ENCODE measurements around the gene KIRREL2. TPM values are rescaled to one million over a fixed set of nuclear protein-coding genes. Genes with fewer than 3 reads are reported as not detected.
"Not testable (repeated sequence)": the region's sequence is repeated elsewhere in the genome, so short reads cannot be mapped to it uniquely, and the experiment has no call there.

The KIRREL2 gene
- total RNA-seq, 3 donors from 2014 or later = 0.24 to 0.92 (median 0.86) TPM

DNA sequence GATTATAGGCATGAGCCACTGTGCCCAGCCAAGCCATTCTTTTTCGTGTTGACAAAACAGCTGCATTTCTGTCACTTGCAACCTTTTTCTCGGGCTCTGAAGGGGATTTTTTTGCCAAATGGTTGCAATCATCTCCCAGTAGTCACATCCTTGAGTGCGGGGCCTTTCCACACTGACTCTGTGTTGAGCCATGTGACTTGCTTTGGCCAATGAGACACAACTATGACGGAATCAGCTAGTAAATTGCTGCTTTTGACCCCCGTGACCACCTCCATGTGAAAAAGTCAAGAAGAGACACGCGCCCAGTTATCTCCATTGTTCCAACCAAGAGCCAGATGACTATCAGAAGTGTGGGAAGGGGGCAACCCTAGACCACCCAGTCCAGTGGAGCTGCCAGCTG, 22.7 kb upstream of the KIRREL2 start:
- Mint-ChIP-seq H3K36me3 (ENCODE audit: insufficient read depth) (no peaks in the 10 kb centered on the region), H3K4me3 (no peak overlapping the region), H3K27me3 (ENCODE audit: low read depth) (peaks cover 33% of the 10 kb centered on the region), H3K9me3 (peaks cover 2% of the 10 kb centered on the region), H3K4me1 (ENCODE audit: low read depth) (no peaks in the 10 kb centered on the region)
- ATAC-seq = no peak
- DNase-seq = no peak

DNA sequence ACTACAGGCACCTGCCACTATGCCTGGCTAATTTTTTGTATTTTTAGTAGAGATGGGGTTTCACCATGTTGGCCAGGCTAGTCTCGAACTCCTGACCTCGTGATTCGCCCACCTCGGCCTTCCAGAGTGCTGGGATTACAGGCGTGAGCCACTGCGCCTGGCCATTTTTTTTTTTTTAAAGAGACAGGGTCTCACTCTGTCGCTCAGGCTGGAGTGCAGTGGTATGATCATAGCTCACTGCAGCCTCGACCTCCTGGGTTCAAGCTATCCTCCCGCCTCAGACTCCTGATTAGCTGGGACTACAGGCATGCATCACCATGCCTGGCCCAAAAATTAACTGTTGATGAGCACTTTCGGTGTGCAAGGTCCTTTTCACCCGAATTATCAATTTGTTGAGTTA, 20.6 kb upstream of the KIRREL2 start:
- not testable (repeated sequence) for H3K9me3 Mint-ChIP-seq
- peaks cover 25% of the 10 kb centered on the region for H3K27me3 Mint-ChIP-seq (ENCODE audit: low read depth)

GRCh38 chr19:35841961-35842595, 14.6 kb upstream of the KIRREL2 start:
- Mint-ChIP-seq H3K27me3 (ENCODE audit: low read depth) (peaks cover 52% of the 10 kb centered on the region), H3K4me1 (ENCODE audit: low read depth) (peaks cover 18% of the 10 kb centered on the region), H3K9me3 (peaks cover 4% of the 10 kb centered on the region), H3K4me3 (no peak overlapping the region), H3K36me3 (ENCODE audit: insufficient read depth) (no peaks in the 10 kb centered on the region)
- no peak for DNase-seq
- ATAC-seq = no peak

More for the DNA sequence above, 20.6 kb upstream of the KIRREL2 start:
- H3K4me3 Mint-ChIP-seq; H3K4me1 Mint-ChIP-seq (ENCODE audit: low read depth); ATAC-seq; H3K36me3 Mint-ChIP-seq (ENCODE audit: insufficient read depth); DNase-seq: not testable (repeated sequence)

- ATAC-seq (no peak), DNase-seq (no peak)
- H3K4me3 Mint-ChIP-seq = no peak overlapping the region
- peaks cover 49% of the 10 kb centered on the region for H3K27me3 Mint-ChIP-seq (ENCODE audit: low read depth)
- H3K9me3 Mint-ChIP-seq = peaks cover 4% of the 10 kb centered on the region
- no peaks in the 10 kb centered on the region for H3K36me3 Mint-ChIP-seq (ENCODE audit: insufficient read depth)
- peaks cover 18% of the 10 kb centered on the region for H3K4me1 Mint-ChIP-seq (ENCODE audit: low read depth)
Observed at GRCh38 chr19:35842666-35843272, 13.9 kb upstream of the KIRREL2 start.

- Mint-ChIP-seq H3K27me3 (ENCODE audit: low read depth) (peaks cover 58% of the 10 kb centered on the region), H3K4me3 (no peak overlapping the region), H3K9me3 (peaks cover 3% of the 10 kb centered on the region), H3K4me1 (ENCODE audit: low read depth) (peaks cover 18% of the 10 kb centered on the region), H3K36me3 (ENCODE audit: insufficient read depth) (no peaks in the 10 kb centered on the region)
- peak in 1 of 2 donors; percentile 6 for ATAC-seq
- DNase-seq = no peak
Observed at GRCh38 chr19:35843676-35844481, 12.8 kb upstream of the KIRREL2 start.

DNA sequence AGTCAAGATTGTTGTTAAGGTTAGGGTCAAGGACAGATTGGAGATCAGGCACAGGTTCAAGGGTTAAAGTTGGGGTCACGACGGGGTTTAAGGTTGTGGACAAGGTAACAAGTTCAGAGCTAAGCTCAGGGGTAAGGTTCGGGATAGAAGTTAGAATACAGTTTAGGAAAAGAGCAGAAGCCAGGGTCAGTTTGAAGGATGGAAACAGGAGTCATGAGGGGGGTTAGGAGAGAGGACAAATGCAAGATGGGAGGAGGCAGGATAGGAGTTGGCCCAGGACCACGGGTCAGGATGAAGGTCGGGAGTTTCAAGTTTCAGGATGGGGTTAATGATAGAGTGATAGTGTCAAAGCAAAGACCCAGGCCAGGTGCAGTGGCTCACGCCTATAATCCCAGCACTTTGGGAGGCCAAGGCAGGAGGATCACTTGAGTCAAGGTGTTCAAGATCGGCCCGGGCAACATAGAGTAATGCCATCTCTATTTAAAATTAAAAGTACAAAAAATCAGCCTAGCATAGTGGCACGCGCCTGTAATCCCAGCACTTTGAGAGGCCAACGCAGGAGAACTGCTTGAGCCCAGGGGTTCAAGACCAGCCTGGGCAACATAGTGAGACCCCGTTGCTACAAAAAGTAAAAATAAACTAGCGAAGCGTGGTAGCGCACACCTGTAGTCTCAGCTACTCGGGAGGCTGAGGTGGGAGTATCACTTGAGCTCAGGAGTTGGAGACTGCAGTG, 12.1 kb upstream of the KIRREL2 start:
- ATAC-seq (no peak), DNase-seq (no peak)
- Mint-ChIP-seq H3K27me3 (ENCODE audit: low read depth) (peaks cover 61% of the 10 kb centered on the region), H3K9me3 (no peaks in the 10 kb centered on the region), H3K36me3 (ENCODE audit: insufficient read depth) (no peaks in the 10 kb centered on the region), H3K4me1 (ENCODE audit: low read depth) (peaks cover 18% of the 10 kb centered on the region), H3K4me3 (peak overlapping the region; percentile 46)

DNA sequence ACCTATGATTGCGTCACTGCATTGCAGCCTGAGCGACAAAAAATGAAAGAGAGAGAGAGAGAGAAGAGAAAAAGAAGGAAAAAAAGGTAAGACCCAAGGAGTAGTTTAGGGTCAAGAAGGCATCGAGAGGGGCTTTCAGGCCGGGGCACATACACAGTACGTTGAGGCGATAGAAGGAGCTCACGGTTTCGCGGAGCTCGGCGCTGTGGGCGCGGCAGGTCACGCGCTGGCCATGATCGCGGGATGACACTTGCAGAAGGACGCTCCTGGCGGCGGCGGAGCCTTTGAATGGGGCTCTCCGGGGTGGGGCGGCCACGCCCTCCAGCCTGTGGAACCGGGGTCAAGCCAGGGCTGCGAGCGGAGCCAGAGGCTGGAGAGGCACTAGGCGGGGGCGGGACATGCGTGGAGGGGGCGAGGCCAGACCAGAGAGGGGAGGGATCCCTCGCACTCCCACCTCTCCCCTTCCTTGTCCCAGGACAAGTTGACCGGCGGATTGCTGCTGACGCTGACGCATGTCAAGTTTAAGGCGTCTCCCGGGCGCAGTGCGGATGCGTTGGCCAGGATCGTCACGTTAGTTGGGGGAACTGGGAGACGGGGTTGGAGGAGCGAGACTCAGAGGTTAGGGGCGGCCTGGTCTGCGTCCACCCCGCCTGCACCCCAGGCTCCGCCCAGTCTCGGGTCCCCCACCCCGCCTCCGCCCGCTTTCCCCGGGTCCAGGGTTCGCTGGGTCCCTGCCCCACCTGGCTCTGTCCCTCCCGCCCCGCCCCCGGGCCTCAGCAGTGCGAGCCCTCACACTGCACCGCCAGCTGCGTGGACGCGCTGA, 11.3 kb upstream of the KIRREL2 start:
- H3K4me1 Mint-ChIP-seq (ENCODE audit: low read depth) = peaks cover 18% of the 10 kb centered on the region
- ATAC-seq = peak; percentile 39 to 48
- peak overlapping the region; percentile 46 for H3K4me3 Mint-ChIP-seq
- peaks cover 61% of the 10 kb centered on the region for H3K27me3 Mint-ChIP-seq (ENCODE audit: low read depth)
- no peaks in the 10 kb centered on the region for H3K9me3 Mint-ChIP-seq
- no peak for DNase-seq
- H3K36me3 Mint-ChIP-seq (ENCODE audit: insufficient read depth) = no peaks in the 10 kb centered on the region

DNA sequence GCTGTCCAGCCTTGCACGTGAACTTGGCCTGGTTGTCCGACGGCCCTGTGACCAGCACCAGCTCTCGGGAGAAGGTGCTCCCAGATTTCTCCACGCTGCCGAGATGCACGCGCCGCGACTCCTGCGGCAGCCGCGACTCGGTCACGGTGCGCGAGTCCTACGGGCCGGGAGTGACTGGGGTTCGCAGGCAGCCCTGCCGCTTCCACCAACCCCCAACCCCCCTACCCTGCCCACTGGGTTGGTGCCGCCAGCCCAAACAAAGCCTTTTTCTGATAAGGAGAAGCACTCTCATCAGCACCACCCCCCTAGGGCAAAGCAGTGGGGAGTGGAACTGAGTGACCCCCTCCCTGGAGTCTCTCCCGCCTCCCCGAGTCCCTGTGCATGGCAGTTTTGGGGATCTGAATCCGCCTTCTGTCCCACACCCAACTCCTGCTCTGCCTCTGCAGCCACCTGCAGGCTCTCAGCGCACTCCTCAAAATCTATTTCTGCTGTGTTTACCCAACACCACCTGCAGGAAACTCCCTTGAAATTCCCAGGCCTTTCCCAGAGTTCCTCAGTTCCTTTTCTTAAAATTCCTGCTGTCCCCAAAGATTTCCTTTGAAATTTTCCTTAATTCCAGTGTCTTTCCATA, 10.6 kb upstream of the KIRREL2 start:
- no peaks in the 10 kb centered on the region for H3K36me3 Mint-ChIP-seq (ENCODE audit: insufficient read depth)
- peaks cover 18% of the 10 kb centered on the region for H3K4me1 Mint-ChIP-seq (ENCODE audit: low read depth)
- ATAC-seq = peak; percentile 32 to 51
- peaks cover 68% of the 10 kb centered on the region for H3K27me3 Mint-ChIP-seq (ENCODE audit: low read depth)
- peak overlapping the region; percentile 0 for H3K4me3 Mint-ChIP-seq
- no peak for DNase-seq
- no peaks in the 10 kb centered on the region for H3K9me3 Mint-ChIP-seq

- H3K4me3 Mint-ChIP-seq = no peak overlapping the region
- no peak for DNase-seq
- H3K9me3 Mint-ChIP-seq = no peaks in the 10 kb centered on the region
- H3K4me1 Mint-ChIP-seq (ENCODE audit: low read depth) = peaks cover 19% of the 10 kb centered on the region
- peaks cover 69% of the 10 kb centered on the region for H3K27me3 Mint-ChIP-seq (ENCODE audit: low read depth)
- no peaks in the 10 kb centered on the region for H3K36me3 Mint-ChIP-seq (ENCODE audit: insufficient read depth)
- ATAC-seq = no peak
Observed at GRCh38 chr19:35847911-35848310, 8.8 kb upstream of the KIRREL2 start.

GRCh38 chr19:35848486-35848885, 8.2 kb upstream of the KIRREL2 start:
- H3K36me3 Mint-ChIP-seq (ENCODE audit: insufficient read depth) = no peaks in the 10 kb centered on the region
- DNase-seq = no peak
- H3K4me3 Mint-ChIP-seq = no peak overlapping the region
- H3K4me1 Mint-ChIP-seq (ENCODE audit: low read depth) = peaks cover 21% of the 10 kb centered on the region
- no peak for ATAC-seq
- no peaks in the 10 kb centered on the region for H3K9me3 Mint-ChIP-seq
- peaks cover 65% of the 10 kb centered on the region for H3K27me3 Mint-ChIP-seq (ENCODE audit: low read depth)

GRCh38 chr19:35848919-35849505, 7.7 kb upstream of the KIRREL2 start:
- peaks cover 60% of the 10 kb centered on the region for H3K27me3 Mint-ChIP-seq (ENCODE audit: low read depth)
- H3K4me1 Mint-ChIP-seq (ENCODE audit: low read depth) = peaks cover 21% of the 10 kb centered on the region
- H3K9me3 Mint-ChIP-seq = no peaks in the 10 kb centered on the region
- no peak overlapping the region for H3K4me3 Mint-ChIP-seq
- DNase-seq = no peak
- ATAC-seq = no peak
- H3K36me3 Mint-ChIP-seq (ENCODE audit: insufficient read depth) = no peaks in the 10 kb centered on the region

DNA sequence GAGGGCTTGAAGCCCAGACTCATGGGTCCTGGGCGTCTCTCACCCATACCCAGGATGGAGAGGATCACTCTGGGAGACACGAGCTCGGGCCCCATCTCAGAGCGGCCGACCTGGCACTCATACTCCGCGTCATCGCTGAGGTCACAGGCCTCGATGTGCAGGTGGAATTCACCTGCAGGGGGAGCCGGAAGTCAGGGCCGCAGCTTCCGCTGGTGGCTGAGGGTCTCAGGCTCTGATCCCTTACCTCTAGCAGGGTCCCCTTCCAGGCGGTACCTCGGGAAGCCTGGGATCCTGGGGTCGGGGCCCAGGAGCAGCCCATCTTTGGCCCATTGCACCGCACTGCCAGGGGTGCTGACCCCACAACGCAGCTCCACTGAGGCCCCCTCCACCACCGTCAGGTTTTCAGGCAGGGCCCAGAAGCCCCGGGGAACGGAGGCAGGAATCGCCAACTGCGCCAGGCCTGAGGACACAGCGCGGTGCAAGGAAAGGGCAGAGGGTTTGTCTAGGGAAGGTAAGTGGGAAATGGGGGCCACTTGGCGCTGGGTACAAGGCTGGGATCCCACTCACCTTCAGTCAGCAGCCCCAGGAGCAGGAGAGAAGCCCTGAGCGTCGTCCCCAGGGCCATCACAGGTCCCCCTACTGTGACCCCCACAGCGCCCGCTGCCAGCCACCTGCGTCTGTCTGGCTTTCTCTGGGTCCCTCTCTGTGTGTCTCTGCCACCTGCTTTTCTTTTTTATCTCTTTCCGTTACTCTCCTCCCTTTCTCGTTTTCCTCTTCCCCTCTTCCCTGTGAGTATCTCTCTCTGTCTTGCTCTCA, 5.3 kb upstream of the KIRREL2 start:
- H3K36me3 Mint-ChIP-seq (ENCODE audit: insufficient read depth) = no peaks in the 10 kb centered on the region
- ATAC-seq = peak in 1 of 2 donors; percentile 37
- peaks cover 55% of the 10 kb centered on the region for H3K27me3 Mint-ChIP-seq (ENCODE audit: low read depth)
- peaks cover 7% of the 10 kb centered on the region for H3K4me1 Mint-ChIP-seq (ENCODE audit: low read depth)
- DNase-seq = no peak
- H3K4me3 Mint-ChIP-seq = no peak overlapping the region
- no peaks in the 10 kb centered on the region for H3K9me3 Mint-ChIP-seq
